ENCODE results near the gene PCBP3. TPM values are rescaled to one million over a fixed set of nuclear protein-coding genes. Genes with fewer than 3 reads are reported as not detected.

PCBP3 gene
- total and polyA plus RNA-seq, 2 donors (not counting 3 experiments of a cell fraction or from before 2014, with no cell fraction given) = 0.06 to 1.1 TPM

- no TSS peak for BruUV-seq (replicated peaks)
- no peak overlapping the region for H3K27ac ChIP-seq (ENCODE audit: insufficient read depth, low read depth, low read length)
- no peaks in the 10 kb centered on the region for H3K9me1 ChIP-seq (replicated peaks; ENCODE audit: control insufficient read depth, extremely low read depth, insufficient read depth, low read length)
- POLR2A ChIA-PET = no interaction called here
- H3K4me2 ChIP-seq (ENCODE audit: insufficient read depth, low read length) = no peak overlapping the region
- dilution Hi-C loops (cut with MboI; ENCODE audit: extremely low pct_ligation_motif_present, low sequenced_read_pairs) = no loop called here
- FAIRE-seq = no peak
- CTCF ChIA-PET = no interaction called here
- no peaks in the 10 kb centered on the region for H3K36me3 ChIP-seq (ENCODE audit: control insufficient read depth in 2 of 2, extremely low read depth in 1 of 2, insufficient read depth in 2 of 2, low read length in 2 of 2)
- H3K4me1 ChIP-seq (ENCODE audit: control insufficient read depth, extremely low read depth, insufficient read depth, low read length) = no peaks in the 10 kb centered on the region
- TF ChIP-seq EZH2 (IDR thresholded peaks at IDR 0.05; ENCODE audit: borderline replicate concordance, low read depth, low read length, severe bottlenecking) = no peak
- no peak for TF ChIP-seq POLR2AphosphoS5 (IDR thresholded peaks at IDR 0.05; ENCODE audit: insufficient read depth, low read depth, low read length)
- TF ChIP-seq MAX (IDR thresholded peaks at IDR 0.05; ENCODE audit: insufficient read depth, insufficient read length) = no peak
- no peak for TF ChIP-seq GATA2 (IDR thresholded peaks at IDR 0.05; ENCODE audit: insufficient read depth, insufficient read length, low read depth, low read length)
- no peak for TF ChIP-seq JUN (IDR thresholded peaks at IDR 0.05; ENCODE audit: borderline replicate concordance, insufficient read depth, insufficient read length, low read depth)
- no peak for TF ChIP-seq FOS (IDR thresholded peaks at IDR 0.05; ENCODE audit: borderline replicate concordance, insufficient read depth, low read length)
- TF ChIP-seq POLR2A (IDR thresholded peaks at IDR 0.05; ENCODE audit: low read depth, low read length) = no peak
- no peak for TF ChIP-seq CTCF (IDR thresholded peaks at IDR 0.05; ENCODE audit: extremely low read depth in 1 of 2, insufficient read depth in 1 of 2, low read depth in 1 of 2, low read length in 2 of 2)
- TF ChIP-seq MYC (IDR thresholded peaks at IDR 0.05; ENCODE audit: low read depth, low read length) = no peak
- no peaks in the 10 kb centered on the region for H3K79me2 ChIP-seq (ENCODE audit: control insufficient read depth, insufficient read depth, low read length)
- H4K20me1 ChIP-seq (replicated peaks; ENCODE audit: control insufficient read depth, extremely low read depth, insufficient read depth, low read length) = no peaks in the 10 kb centered on the region
- no peaks in the 10 kb centered on the region for H3K9me3 ChIP-seq (replicated peaks; ENCODE audit: control insufficient read depth, insufficient read depth, low read length)
- intact Hi-C loops (cut with micrococcal nuclease) = no loop called here
- H3K9ac ChIP-seq (replicated peaks; ENCODE audit: extremely low read depth, insufficient read depth, low read length) = no peak overlapping the region
- peaks cover 4 to 16% of the 10 kb centered on the region in 2 experiments for H3K27me3 ChIP-seq (ENCODE audit: control insufficient read depth in 2 of 2, insufficient read depth in 2 of 2, low read length in 2 of 2)
- H2AFZ ChIP-seq (ENCODE audit: low read depth, low read length) = no peak overlapping the region
- DNase-seq (ENCODE audit: low read depth, low spot score) = no peak
- H3K4me3 ChIP-seq (replicated peaks in 1 of 3; ENCODE audit: insufficient read depth in 1 of 3, low read depth in 1 of 3, low read length in 3 of 3) = no peak overlapping the region
These were observed 315.7 kb downstream of the PCBP3 start for GRCh38 chr21:45959182-45959581.

Measured in endothelial cell of umbilical vein (primary cell).